Hematopoietic multipotent progenitor cell treated with erythropoietin and hydrocortisone succinate and interleukin-3 and kit ligand, for 15 days (in vitro differentiated cells): ENCODE measurements around the gene SPSB1.

Experiments
- DNase-seq: peaks from one replicate; pipeline ENCODE4 v3.0.0-alpha.2; 2015; ENCODE audit warnings: low spot score

SPSB1 gene

DNA sequence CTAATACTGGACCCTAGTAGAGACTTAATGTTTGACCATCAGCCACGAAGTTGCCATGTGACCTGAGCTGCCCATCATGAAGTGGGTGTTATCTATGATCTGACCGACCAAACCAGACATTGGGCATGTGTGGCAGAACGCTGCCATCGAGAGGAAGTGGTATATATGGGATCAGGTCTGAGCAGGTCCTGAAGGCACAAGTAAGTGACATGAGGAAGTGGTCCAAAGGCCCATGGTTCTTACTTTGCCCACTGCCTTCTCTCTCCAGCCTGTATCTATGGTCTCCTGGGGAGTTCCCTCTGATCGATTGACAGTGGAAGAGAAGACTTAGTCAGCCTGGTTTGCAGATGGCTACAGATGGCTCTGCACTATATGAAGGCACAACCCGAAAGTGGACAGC is 7.9 kb downstream of the SPSB1 start:
- no peak for DNase-seq

DNA sequence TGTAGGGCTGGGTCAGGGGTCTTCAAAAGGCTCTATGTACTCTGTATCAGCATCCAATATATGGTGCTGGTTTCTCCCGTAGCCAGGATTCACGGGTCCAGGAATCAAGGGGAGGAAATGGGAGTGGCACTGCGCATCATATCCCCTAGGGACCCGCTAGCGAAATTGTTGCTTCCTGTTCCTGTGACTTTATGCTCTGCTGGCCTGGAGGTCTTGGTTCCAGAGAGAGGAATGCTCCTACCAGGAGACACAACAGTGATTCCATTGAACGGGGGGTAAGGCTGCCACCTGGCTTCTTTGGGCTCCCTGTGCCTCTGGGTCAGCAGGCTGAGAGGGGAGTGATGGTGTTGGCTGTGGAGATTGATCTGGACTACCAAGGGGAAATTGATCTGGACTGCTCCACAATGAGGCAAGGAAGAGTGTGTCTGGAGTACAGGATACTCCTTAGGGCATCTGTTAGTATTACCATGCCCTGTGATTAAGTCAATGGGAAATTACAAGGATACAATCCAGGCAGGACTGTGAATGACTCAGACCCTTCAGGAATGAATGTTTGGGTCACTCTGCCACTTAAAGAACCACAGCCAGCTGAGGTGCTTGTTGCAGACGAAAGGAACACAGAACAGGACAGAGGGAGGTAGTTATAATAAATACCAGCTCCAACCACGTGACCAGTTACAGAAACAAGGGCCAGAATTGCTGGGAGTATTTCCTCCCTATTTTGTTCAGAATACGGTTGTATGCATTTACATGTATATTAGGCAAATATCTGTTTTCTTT is 10.2 kb downstream of the SPSB1 start:
- no peak for DNase-seq

DNA sequence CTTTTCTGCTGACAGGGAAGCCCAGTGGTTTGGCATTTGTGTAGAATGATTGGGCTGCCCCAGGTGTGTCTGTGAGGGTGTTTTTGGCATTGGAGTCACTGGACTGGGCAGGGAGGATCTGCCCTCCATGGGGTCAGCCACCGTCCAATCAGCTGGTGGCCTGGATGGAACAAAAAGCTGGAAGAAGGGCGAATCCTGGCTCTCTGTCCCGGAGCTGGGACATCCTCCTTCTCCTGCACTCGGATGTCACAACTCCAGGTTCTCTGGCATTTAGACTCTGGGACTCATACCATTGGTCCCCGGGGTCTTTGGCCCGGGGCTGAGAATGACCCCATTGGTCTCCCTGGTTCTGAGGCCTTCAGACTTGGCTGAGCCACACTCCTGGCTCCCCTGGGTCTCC is 11.2 kb downstream of the SPSB1 start:
- no peak for DNase-seq

DNA sequence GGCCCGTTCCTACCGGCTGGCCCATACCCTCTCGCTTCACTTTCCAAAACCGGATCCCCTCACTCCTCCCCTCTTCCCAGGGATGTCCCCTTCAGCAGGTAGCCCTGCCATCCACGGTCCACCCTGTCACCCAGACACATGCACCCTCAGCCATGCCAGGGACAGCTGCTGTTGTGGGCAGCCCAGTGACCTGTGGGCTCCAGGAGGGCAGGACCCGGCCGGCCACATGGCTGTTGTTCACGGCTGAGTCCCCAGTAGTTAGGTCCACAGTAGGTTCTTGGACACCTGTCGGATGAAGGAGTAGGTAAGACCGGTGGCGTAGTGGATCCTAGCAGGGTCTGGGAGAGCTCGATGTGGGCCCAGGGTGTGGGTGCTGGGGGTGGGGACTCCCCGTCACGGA is 12.5 kb downstream of the SPSB1 start:
- DNase-seq = no peak

DNA sequence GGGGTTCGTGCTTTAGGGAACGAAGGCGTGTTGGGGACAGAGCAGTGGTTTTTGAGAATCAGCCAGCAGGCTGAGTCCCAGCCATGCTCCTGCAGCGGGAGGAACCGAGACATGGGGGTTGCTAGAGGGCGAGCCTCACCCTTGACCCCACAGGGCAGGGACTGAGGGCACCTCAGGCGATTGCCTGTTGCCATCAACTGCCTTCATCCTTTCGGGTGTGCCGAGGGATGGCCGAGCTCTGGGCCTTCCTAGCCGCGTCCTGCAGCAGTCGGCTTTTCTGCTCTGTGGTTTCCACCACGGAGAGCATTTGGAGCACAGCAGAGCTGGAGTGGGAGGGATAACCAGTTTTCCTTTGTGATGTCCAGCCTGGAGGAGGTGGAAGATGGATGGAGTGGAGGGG is 13.3 kb downstream of the SPSB1 start:
- DNase-seq = no peak

DNA sequence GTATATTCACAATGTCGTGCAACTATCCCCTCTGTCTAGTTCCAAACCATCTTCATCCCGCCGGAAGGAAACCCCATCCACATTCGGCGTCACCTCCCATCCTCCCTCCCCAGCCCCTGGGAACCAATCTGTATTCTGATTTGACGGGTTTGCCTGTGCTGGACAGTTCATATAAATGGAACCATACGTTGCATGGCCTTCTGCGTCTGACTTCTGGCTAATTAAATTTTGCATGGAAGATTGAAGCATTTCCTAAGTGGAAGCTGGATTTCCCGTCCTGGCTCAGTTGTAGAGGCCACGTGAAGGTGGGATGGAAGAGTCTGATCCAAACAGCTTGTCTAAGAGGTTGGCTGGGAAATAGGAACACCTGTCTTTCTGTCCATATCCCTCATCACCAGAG is 14.6 kb downstream of the SPSB1 start:
- no peak for DNase-seq

DNA sequence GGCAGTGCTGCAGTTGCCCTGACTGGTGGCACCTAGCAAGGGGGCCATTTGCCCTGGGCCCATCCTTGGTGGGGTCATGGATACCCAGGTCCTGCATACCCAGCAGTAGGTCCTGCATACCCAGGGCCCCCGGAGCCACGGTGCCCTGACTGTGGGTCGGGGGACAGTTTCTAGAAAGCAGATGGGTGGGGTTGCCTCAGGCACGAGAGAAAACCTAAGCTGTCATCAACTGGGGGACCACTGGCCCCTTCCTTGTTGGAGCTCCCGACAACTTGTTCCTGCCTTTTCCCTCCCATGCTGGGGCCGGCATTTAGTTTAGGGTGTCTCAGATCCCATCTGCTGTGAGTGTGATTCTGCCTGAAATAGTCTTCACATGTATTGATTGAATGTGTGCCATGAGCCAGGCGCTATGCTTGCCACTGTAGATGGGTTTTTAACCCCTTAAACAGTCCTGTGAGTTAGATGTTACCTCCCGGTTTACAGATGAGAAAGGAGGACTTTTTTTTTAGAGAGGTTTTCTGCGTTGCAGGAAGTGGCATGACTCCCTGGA is 15.6 kb downstream of the SPSB1 start:
- DNase-seq = no peak

DNA sequence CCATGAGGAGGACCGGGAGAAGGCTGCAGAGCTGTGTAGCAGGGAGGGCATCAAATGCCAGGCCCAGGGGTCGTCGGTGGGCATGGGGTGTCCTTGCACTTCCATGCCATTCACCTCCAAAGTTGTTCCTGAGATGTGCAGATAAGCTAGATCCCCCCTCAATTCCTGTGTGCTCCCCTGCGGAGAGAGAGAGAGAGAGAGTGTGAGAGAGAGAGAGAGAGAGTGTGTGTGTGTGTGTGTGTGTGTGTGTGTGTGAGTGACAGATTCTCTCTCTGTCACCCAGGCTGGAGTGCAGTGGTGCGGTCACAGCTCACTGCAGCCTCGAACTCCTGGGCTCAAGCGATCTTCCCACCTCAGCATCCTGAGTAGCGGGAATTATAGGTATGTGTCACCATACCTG is 16.4 kb downstream of the SPSB1 start:
- DNase-seq = no peak

DNA sequence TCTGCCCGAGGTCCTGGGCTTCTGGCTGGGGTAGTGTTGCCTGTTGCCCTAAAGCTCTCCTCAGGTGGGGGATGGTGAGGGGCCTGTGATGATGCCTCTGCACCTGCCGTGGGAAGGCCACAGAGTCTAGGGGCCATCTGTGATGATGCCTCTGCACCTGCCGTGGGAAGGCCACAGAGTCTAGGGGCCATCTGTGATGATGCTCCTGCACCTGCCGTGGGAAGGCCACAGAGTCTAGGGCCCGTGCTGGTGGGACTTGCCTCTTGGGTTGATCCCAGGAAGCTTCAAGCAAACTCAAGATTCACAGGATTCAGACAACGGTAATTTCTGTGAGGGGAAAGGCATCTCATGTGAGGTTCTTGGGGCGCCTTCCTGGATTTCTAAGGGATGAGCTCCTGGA is 17.3 kb downstream of the SPSB1 start:
- no peak for DNase-seq

DNA sequence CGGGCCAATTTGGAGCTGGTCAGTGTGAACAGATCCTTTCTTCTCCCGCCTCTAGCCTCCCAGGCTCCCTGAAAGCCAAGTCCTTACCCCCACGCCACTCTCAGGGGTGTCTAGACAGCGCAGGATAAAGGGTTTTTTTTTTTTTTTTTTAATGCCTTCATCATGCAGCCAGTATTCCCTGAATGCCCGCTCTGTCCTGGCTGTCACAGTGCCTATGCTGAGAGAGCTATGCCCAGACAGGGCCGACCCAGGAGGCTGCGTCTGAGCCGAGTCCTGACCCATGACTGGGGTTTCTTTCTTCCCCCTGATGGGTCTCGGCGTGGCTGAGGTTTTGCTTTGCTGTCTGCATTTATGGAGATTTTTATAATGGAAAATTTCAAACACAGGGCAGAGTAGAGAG is 18.3 kb downstream of the SPSB1 start:
- no peak for DNase-seq

DNA sequence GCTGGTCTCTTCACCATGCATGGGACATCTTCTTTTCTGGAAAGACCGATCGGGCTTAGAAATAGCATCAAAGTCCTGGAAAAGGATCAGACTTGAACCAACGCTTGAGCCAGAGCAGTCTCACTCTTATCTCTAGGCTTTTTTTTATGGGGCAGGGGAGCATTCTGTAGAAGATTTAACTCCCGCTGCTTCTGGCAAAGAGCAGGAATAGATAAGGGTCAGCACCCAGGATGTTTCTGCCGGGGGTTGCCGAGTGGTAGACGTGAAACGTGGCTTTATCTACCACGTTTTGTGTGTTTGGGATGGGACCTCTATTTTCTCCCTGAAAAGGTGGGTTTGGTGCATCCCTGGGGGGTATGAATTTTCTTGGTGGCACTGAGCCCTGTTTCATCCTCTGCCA is 18.8 kb downstream of the SPSB1 start:
- no peak for DNase-seq

DNA sequence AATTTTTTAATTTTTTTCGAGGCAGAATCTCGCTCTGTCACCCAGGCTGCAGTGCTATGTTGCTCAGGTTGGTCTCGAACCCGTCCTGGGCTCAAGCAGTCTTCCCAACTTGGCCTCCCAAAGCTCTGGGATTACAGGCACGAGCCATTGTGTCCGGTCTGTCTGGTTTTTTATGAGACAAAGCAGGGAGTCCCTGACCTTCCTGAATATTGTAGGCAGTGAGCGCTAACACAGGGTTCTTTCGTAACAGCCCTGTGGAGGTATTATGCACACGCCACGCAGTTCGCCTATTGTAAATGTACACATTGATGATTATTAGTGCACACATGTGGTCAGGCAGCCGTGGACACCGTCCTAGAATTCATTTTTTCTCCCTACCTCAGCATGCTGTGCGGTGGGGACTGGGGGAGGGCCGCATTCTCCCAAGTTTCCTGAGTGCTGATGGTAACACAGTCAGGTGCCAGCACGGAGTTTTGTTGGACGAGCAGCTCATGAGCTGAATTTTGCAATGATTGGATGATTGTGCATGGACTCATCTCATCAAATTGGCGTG is 19.6 kb downstream of the SPSB1 start:
- DNase-seq = no peak

DNA sequence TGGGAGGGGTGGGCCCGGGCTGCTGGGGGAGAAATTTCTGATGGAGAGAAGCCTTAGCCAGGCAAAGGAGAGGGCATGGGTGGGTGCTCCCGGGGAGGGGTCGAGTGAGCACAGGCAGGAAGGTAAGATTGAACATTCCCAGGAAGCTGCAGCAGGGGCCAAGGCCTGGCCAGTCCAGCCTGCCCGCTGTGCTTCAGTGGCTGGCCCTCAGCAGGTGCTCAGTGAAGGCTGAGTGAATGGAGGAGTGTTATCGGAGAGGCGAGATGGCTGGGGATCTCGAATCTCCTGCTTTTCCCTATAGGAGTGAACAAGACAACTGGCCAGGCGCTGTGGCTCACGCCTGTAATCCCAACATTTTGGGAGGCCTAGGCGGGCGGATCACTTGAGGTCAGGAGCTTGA is 20.9 kb downstream of the SPSB1 start:
- no peak for DNase-seq

DNA sequence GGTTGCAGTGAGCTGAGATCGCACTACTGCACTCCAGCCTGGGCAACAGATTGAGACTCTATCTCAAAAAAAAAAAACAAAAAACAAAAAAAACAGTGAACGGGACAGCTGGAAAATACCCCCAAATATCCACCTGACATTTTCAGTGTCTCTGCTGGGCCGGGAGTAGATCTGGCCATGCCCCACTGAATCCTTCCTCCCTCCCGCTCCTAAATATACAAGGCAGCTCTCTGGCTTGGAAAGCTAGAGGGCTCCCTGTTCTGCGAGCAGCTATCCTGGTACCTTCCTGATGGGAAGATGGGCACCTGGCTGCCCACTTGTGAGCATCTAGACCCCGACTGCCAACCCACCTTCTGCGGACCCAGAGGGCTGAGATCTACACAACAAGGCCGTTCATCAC is 21.4 kb downstream of the SPSB1 start:
- no peak for DNase-seq

DNA sequence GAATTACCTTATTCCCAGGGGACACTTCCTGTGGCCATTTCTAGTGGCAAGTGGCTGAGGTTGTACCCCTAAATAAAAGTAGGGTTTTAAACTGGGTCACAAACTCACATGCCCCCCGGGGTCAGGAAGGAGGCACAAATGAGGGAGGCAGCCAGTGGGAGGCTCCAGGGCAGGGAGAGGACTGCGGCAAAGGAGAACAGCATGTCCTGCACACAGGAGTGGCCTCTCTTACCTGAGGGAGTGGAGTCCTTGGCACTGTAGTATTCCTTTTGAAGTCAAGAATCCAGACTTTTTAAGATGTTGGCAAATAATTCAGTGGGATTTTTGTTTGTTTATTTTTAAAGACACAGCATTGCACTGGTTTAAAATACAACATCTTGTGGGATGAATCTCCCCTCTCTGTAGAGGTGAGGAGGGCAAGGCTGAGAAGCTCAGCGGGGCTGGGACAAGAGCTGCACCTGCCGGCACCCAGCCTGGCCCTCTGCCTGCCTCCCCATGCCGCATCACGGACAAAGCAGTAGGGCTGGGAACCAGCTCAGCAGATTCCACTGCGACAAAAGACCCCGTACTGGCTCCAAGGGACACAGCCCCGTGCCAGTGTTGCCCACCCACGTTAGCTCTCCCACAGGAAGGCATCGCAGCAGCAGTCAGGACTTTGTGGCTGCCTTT is 22.2 kb downstream of the SPSB1 start:
- DNase-seq = no peak

DNA sequence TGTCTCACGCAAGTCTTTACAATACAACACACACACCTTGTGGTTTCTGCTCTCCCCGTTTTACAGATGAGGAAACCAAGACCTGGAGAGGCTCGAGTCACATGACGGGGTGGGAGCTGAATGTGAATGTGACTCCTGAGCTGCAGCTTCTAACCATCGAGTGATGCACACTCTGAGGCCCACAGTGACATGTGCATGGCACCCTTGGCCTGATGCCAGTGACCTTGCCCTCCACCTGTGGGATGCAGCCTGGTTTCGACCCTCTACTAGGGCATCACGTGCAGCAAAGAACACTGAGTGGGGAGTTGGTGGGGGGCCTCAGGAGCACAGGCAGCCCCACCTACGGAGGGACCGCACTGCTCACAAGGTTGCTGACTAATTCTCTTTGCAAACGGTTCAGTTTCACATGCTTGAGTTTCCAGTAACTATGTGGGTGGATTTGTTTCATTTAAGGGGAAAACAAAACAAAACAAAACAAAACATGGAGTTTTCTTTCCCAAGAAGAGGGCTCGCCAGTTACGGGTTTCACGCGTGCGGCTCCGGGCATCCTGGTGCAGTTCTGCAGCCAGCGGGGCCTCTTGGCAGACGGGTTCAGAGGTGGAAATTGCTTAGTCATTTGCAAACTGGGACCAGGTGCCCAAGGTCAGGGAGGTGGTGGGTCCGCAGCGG is 22.9 kb downstream of the SPSB1 start:
- DNase-seq = no peak

DNA sequence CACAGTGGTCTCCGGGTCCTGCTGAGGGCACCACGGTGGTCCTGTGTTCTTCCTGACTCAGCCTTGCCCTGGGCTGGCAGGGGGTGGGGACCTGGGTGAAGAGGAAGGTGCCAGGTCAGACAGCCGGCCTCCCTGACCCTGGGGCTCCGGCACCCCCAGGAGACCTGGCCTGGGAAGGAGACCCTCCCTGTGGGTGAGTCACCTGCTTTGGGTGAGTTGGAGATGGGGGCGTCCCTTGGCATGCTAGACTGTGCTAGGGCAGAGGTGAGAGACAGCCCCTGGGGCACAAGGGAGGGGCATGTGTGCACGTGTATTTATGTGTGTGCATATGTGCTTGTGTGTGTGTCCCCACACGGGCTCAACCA is 23.4 kb downstream of the SPSB1 start:
- DNase-seq = no peak

DNA sequence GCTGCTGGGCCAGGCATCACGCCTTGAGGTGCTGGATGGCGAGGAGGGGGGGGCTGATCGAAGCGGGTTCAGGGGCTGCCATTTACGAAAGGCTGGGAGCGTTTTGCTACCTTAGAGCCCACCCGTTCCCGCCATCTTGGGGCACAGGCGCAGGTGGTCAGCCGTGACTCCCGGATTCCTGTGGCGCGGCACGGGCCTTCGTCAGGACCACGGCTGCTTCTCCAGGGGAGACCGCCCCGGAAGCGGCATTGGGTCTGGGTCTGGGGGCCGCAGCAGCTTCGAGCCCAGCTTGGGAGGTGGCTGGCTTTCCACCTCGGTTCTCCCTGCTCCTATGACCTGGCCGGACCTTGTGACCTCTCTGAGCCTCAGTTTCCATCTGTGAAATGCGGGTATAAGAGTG is 23.8 kb downstream of the SPSB1 start:
- no peak for DNase-seq

DNA sequence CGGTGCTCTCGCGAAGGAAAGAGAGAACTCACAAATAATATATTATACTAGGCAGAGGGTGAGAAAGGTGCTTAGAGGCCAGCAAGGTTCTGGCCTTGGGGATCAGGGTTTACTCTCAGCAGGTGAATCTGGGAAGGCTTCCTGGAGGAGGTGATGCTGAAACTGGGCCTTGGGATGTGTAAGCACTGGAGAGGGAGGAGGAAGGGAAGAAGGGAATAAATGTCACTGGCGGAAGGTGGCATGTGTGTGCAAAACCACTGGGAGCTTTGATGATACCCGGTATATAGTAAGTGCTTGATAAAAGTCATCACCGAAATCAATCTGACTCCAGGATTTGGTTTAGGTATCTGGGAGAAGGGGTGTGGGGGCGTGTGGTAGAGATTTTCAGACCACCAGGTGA is 24.4 kb downstream of the SPSB1 start:
- DNase-seq = no peak

DNA sequence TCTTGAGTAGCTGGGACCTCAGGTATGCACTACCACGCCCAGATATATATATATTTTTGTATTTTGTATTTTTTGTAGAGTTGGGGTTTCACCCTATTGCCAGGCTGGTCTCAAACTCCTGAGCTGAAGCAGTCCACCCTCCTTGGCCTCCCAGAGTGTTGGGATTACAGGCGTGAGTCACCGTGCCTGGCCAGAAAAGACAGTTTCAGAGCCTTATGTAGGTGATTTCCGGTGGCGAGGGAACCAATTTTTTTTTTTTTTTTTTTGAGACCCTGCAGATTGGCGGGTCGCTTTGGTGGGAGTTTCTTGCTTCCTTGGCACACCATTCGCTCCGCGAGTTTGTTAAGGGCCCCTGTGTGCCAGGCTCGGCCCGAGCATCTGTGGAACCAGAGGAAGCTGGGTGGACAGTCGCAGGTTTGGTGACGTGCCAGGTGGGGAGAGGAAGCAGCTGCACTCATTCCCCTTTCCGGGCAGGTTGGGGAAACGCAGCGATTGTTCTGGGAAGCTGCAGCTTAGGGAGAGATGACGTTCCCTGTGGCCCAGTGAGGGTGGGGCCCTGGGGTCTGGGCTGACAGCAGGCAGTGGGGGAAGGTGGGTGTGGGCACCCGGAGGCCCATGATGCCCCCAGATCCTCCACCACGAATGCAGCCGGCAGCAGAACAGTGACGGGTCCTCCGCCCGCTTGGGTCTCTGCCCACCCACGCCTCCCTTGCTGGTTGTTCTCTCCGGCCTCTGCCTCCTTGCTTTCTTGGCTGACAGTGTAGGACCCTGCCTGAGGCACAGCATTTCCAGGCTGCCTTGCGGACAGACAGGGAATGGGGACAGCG is 25.1 kb downstream of the SPSB1 start:
- DNase-seq = no peak

DNA sequence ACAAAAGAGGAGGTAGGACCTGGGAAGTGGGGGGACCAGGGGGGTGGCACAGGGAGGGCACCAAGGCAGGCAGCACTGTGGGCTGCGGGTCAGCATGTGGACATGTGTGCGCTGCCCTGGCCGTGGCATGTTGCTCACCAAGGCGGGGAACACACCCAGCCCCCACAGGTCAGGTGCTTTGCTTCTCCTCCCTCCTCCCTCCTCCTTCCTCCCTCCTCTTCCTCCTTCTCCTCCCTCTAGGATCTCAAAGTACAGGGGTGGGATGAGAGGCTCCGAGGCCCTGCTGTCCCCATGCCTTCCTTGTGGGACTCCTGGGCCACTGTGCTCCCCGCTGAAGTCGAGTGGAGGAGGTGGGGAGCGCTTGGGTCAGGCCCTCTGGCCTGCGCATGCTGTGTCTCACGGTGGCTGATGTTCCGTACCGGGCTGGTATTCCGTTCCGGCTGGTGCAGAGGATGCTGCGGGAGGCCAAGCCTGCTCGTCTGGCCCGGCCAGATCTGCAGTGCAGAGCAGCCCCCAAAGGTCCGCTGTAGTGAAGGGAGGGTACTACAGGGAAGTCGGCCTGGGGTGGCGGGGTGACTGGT is 26.6 kb downstream of the SPSB1 start:
- no peak for DNase-seq
